Liver (tissue), 3 donors: Measurements from ENCODE around the gene CTNNA2.

Experiments used
- ATF3 ChIP-seq: IDR thresholded peaks from 2 replicates; pipeline ENCODE4 v1.6.1; 2016; ENCODE audit warnings: antibody characterized with exemption
- CTCF ChIP-seq: fragments of 150-350 bp; IDR thresholded peaks from 2 replicates; pipeline ENCODE4 v1.5.1; 2017; ENCODE audit warnings: improper control_type of control experiment, low read depth, low read length; ENCODE audit not compliant: missing input control
- FOXA1 ChIP-seq: IDR thresholded peaks from 2 replicates; pipeline ENCODE4 v1.6.1; 2016; ENCODE audit warnings: antibody characterized with exemption
- JUND ChIP-seq, 2 donors: IDR thresholded peaks; 2 replicates each; pipeline ENCODE4 v1.6.1; 2016; ENCODE audit warnings: antibody characterized with exemption in 2 of 2
- MAX ChIP-seq: IDR thresholded peaks from 2 replicates; pipeline ENCODE4 v1.6.1; 2016; ENCODE audit warnings: antibody characterized with exemption
- NR2F2 ChIP-seq: IDR thresholded peaks from 2 replicates; pipeline ENCODE4 v1.6.1; 2016; ENCODE audit warnings: antibody characterized with exemption
- RAD21 ChIP-seq, 2 donors: IDR thresholded peaks; 2 replicates each; pipeline ENCODE4 v1.6.1; 2016; ENCODE audit warnings: antibody characterized with exemption in 2 of 2, mild to moderate bottlenecking in 2 of 2
- REST ChIP-seq: IDR thresholded peaks from 2 replicates; pipeline ENCODE4 v1.6.1; 2016; ENCODE audit warnings: antibody characterized with exemption, mild to moderate bottlenecking
- TAF1 ChIP-seq: conservative IDR thresholded peaks from 2 replicates; pipeline ENCODE4 v1.6.1; 2016; ENCODE audit warnings: antibody characterized with exemption, mild to moderate bottlenecking
- YY1 ChIP-seq: IDR thresholded peaks from 2 replicates; pipeline ENCODE4 v1.6.1; 2016; ENCODE audit warnings: antibody characterized with exemption, mild to moderate bottlenecking
- donor health status: healthy.
- donor health status: healthy.

- TF ChIP-seq CTCF (no peak), YY1 (no peak), MAX (no peak), REST (no peak), RAD21 (IDR thresholded peaks at IDR 0.05) (no peak), ATF3 (no peak), JUND (IDR thresholded peaks at IDR 0.05) (no peak), TAF1 (no peak), FOXA1 (no peak), NR2F2 (no peak)
These were observed 501.8 kb downstream of the CTNNA2 start for GRCh38 chr2:80014637-80015036.
